HFF-Myc (cell line): ENCODE measurements around the gene NUP153.

Source experiments
- DNase-seq: peaks from one replicate; pipeline ENCODE4 v3.0.0-alpha.2; 2011; ENCODE audit warnings: low read depth; ENCODE audit errors: extremely low read depth
- H3K4me3 ChIP-seq: replicated peaks from 2 replicates; pipeline ENCODE4 v1.5.1; 2011; ENCODE audit warnings: low read depth, mild to moderate bottlenecking, control low read depth, low read length
- CTCF ChIP-seq: IDR thresholded peaks from 2 replicates; pipeline ENCODE4 v1.5.1; 2012; ENCODE audit warnings: mild to moderate bottlenecking, low read depth, low read length, control low read depth; ENCODE audit errors: missing control alignments

Gene NUP153

DNA sequence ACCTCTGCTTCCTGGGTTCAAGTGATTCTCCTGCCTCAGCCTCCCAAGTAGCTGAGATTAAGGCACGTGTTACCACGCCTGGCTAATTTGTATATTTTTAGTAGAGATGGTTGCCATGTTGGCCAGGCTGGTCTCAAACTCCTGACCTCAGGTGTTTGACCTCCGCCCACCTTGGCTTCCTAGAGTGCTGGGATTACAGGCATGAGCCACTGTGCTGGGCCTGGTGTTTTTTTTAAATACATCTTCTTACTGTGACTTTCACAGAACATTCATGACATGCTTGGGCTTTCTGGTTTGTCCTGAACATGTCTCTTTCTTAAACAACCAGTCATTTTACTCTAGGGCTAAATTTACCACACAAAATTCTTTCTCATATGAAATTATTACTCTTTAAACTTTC lies 141.3 kb downstream of the NUP153 start:
- no peak overlapping the region for H3K4me3 ChIP-seq
- TF ChIP-seq CTCF: no peak
- DNase-seq: no peak
